Activated naive CD8-positive, alpha-beta T cell treated with anti-CD3 and anti-CD28 coated beads, Interleukin-2, amount 50 U/mL, for 24 hours (primary cell): ENCODE data around the gene BCAR3.
"Not testable (repeated sequence)": the region's sequence is repeated elsewhere in the genome, so short reads cannot be mapped to it uniquely, and the experiment has no call there.

Experiments used
- ATAC-seq: fragments of 150-1000 bp; cut with Tn5 transposase; one replicate; pipeline ENCODE4 v1.10.0; 2021
- DNase-seq: peaks from one replicate; pipeline ENCODE4 v3.0.0; 2021
- H3K27ac Mint-ChIP-seq: one replicate; pipeline ENCODE4 v1.8.0; 2021; ENCODE audit warnings: mild to moderate bottlenecking, mixed read lengths
- H3K27me3 Mint-ChIP-seq: one replicate; pipeline ENCODE4 v1.8.0; 2021; ENCODE audit warnings: mixed read lengths
- H3K36me3 Mint-ChIP-seq: one replicate; pipeline ENCODE4 v1.8.0; 2021; ENCODE audit warnings: low read depth, mixed read lengths
- H3K4me1 Mint-ChIP-seq: one replicate; pipeline ENCODE4 v1.8.0; 2021; ENCODE audit warnings: mixed read lengths
- H3K4me3 Mint-ChIP-seq: one replicate; pipeline ENCODE4 v1.8.0; 2021; ENCODE audit warnings: mild to moderate bottlenecking, moderate library complexity, mixed read lengths
- H3K9me3 Mint-ChIP-seq: one replicate; pipeline ENCODE4 v1.8.0; 2021; ENCODE audit warnings: mixed read lengths

The BCAR3 gene

GRCh38 chr1:93593854-93594602, 87.6 kb downstream of the BCAR3 start:
- H3K27ac Mint-ChIP-seq, result no peak overlapping the region
- H3K36me3 Mint-ChIP-seq, result no peaks in the 10 kb centered on the region
- H3K27me3 Mint-ChIP-seq, result peaks cover 3% of the 10 kb centered on the region
- H3K4me1 Mint-ChIP-seq, result peaks cover 15% of the 10 kb centered on the region
- ATAC-seq (no peak), DNase-seq (no peak)
- H3K9me3 Mint-ChIP-seq, result no peaks in the 10 kb centered on the region
- no peak overlapping the region for H3K4me3 Mint-ChIP-seq

- Mint-ChIP-seq H3K9me3 (no peaks in the 10 kb centered on the region), H3K36me3 (no peaks in the 10 kb centered on the region), H3K27ac (no peak overlapping the region), H3K4me3 (no peak overlapping the region), H3K27me3 (peaks cover 3% of the 10 kb centered on the region), H3K4me1 (peaks cover 18% of the 10 kb centered on the region)
- ATAC-seq (no peak), DNase-seq (no peak)
Measured at GRCh38 chr1:93592551-93592949, 89.1 kb downstream of the BCAR3 start.

- Mint-ChIP-seq H3K27ac (no peak overlapping the region), H3K36me3 (no peaks in the 10 kb centered on the region), H3K9me3 (no peaks in the 10 kb centered on the region), H3K4me3 (no peak overlapping the region), H3K4me1 (peaks cover 18% of the 10 kb centered on the region), H3K27me3 (peaks cover 3% of the 10 kb centered on the region)
- no peak for ATAC-seq
- DNase-seq, result peak; percentile 38
Measured at GRCh38 chr1:93591676-93592550, 89.7 kb downstream of the BCAR3 start.

GRCh38 chr1:93591291-93591675, 90.4 kb downstream of the BCAR3 start:
- not testable (repeated sequence) for ATAC-seq, H3K27ac Mint-ChIP-seq, H3K4me3 Mint-ChIP-seq, DNase-seq, H3K27me3 Mint-ChIP-seq, H3K36me3 Mint-ChIP-seq, H3K9me3 Mint-ChIP-seq
- peaks cover 18% of the 10 kb centered on the region for H3K4me1 Mint-ChIP-seq

- peaks cover 18% of the 10 kb centered on the region for H3K4me1 Mint-ChIP-seq
- no peak overlapping the region for H3K27ac Mint-ChIP-seq
- H3K4me3 Mint-ChIP-seq, result no peak overlapping the region
- no peaks in the 10 kb centered on the region for H3K36me3 Mint-ChIP-seq
- ATAC-seq (no peak), DNase-seq (no peak)
- no peaks in the 10 kb centered on the region for H3K27me3 Mint-ChIP-seq
- no peaks in the 10 kb centered on the region for H3K9me3 Mint-ChIP-seq
Measured at GRCh38 chr1:93588955-93589354, 92.7 kb downstream of the BCAR3 start.

- ATAC-seq, result no peak
- Mint-ChIP-seq H3K9me3 (no peaks in the 10 kb centered on the region), H3K4me3 (no peak overlapping the region), H3K36me3 (no peaks in the 10 kb centered on the region), H3K4me1 (peaks cover 18% of the 10 kb centered on the region), H3K27me3 (no peaks in the 10 kb centered on the region), H3K27ac (no peak overlapping the region)
- DNase-seq, result no peak
Measured at GRCh38 chr1:93588206-93588605, 93.4 kb downstream of the BCAR3 start.

- no peak overlapping the region for H3K27ac Mint-ChIP-seq
- DNase-seq (no peak), ATAC-seq (no peak)
- no peaks in the 10 kb centered on the region for H3K27me3 Mint-ChIP-seq
- H3K4me3 Mint-ChIP-seq, result no peak overlapping the region
- no peaks in the 10 kb centered on the region for H3K9me3 Mint-ChIP-seq
- peaks cover 17% of the 10 kb centered on the region for H3K4me1 Mint-ChIP-seq
- no peaks in the 10 kb centered on the region for H3K36me3 Mint-ChIP-seq
Measured at GRCh38 chr1:93587354-93587753, 94.3 kb downstream of the BCAR3 start.

- ATAC-seq (no peak), DNase-seq (no peak)
- Mint-ChIP-seq H3K4me3 (no peak overlapping the region), H3K4me1 (peaks cover 3% of the 10 kb centered on the region), H3K27me3 (no peaks in the 10 kb centered on the region), H3K27ac (no peak overlapping the region), H3K9me3 (no peaks in the 10 kb centered on the region), H3K36me3 (no peaks in the 10 kb centered on the region)
Measured at GRCh38 chr1:93585059-93585966, 96.3 kb downstream of the BCAR3 start.

GRCh38 chr1:93584261-93585003, 97.2 kb downstream of the BCAR3 start:
- H3K27ac Mint-ChIP-seq, result no peak overlapping the region
- ATAC-seq, result no peak
- H3K4me3 Mint-ChIP-seq, result no peak overlapping the region
- H3K36me3 Mint-ChIP-seq, result no peaks in the 10 kb centered on the region
- no peaks in the 10 kb centered on the region for H3K9me3 Mint-ChIP-seq
- DNase-seq, result no peak
- H3K27me3 Mint-ChIP-seq, result no peaks in the 10 kb centered on the region
- H3K4me1 Mint-ChIP-seq, result peaks cover 3% of the 10 kb centered on the region

- no peaks in the 10 kb centered on the region for H3K27me3 Mint-ChIP-seq
- H3K9me3 Mint-ChIP-seq, result no peaks in the 10 kb centered on the region
- no peaks in the 10 kb centered on the region for H3K36me3 Mint-ChIP-seq
- no peak for ATAC-seq
- no peaks in the 10 kb centered on the region for H3K4me1 Mint-ChIP-seq
- no peak overlapping the region for H3K27ac Mint-ChIP-seq
- no peak for DNase-seq
- no peak overlapping the region for H3K4me3 Mint-ChIP-seq
Measured at GRCh38 chr1:93581917-93582850, 99.5 kb downstream of the BCAR3 start.

GRCh38 chr1:93579891-93580290, 101.7 kb downstream of the BCAR3 start:
- Mint-ChIP-seq H3K9me3 (no peaks in the 10 kb centered on the region), H3K4me1 (no peaks in the 10 kb centered on the region), H3K27ac (no peak overlapping the region), H3K4me3 (no peak overlapping the region), H3K27me3 (no peaks in the 10 kb centered on the region), H3K36me3 (no peaks in the 10 kb centered on the region)
- no peak for ATAC-seq
- no peak for DNase-seq

- ATAC-seq (no peak), DNase-seq (no peak)
- no peaks in the 10 kb centered on the region for H3K9me3 Mint-ChIP-seq
- H3K4me3 Mint-ChIP-seq, result no peak overlapping the region
- H3K27ac Mint-ChIP-seq, result no peak overlapping the region
- no peaks in the 10 kb centered on the region for H3K4me1 Mint-ChIP-seq
- H3K27me3 Mint-ChIP-seq, result no peaks in the 10 kb centered on the region
- no peaks in the 10 kb centered on the region for H3K36me3 Mint-ChIP-seq
Measured at GRCh38 chr1:93578911-93579825, 102.5 kb downstream of the BCAR3 start.
